HG03558 (cell line): ENCODE measurements around the gene PDRG1.

ENCODE experiments used
- ATAC-seq: cut with Tn5 transposase; IDR thresholded peaks from one replicate; pipeline ENCODE4 v1.9.1; 2021; ENCODE audit warnings: moderate number of reproducible peaks; ENCODE audit not compliant: unreplicated experiment; ENCODE audit errors: extremely low read depth

PDRG1 gene

GRCh38 chr20:31909253-31910070 is 42.4 kb downstream of the PDRG1 start:
- ATAC-seq, result no peak

DNA sequence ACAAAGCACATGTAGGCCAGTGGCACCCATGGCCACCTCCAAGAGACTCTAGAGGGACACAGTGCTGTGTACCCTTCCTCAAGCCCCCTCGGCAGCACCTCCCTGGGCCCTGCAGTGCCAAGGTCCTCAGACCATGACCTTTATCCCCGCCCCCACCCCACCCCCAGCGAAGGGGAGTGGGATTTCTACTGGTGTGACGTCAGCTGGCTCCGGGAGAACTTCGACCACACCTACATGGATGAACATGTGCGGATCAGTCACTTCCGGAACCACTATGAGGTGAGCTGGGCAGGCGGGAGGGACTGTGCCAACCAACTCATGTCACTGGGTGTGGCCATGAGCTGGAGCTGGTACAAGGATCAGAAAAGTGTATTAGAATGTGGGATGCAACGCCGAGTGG is 43.4 kb downstream of the PDRG1 start:
- no peak for ATAC-seq

DNA sequence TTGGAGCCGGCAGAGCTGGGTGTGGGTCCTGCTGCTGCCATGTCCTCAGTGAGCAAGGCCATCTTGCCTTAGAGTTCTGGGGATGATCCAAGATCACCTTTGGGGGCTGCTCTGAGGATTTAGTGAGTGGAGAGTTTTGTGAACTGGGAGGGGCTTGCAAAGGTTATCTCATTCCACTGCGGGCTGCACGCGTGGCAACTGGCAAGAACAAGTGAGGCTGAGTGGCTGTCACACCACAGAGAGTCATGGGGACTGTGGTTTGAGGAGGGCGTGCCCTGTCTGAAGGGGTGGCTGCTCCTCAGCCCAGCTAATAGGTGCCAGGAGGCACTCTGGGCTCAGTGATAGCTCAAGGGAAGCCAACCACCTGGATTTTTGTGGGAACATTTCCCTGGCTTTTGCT is 43.8 kb downstream of the PDRG1 start:
- ATAC-seq, result no peak

GRCh38 chr20:31907046-31907445 is 44.8 kb downstream of the PDRG1 start:
- no peak for ATAC-seq

- no peak for ATAC-seq
These were observed 45.8 kb downstream of the PDRG1 start for GRCh38 chr20:31906001-31906400.

GRCh38 chr20:31903627-31904386 is 48.0 kb downstream of the PDRG1 start:
- no peak for ATAC-seq

DNA sequence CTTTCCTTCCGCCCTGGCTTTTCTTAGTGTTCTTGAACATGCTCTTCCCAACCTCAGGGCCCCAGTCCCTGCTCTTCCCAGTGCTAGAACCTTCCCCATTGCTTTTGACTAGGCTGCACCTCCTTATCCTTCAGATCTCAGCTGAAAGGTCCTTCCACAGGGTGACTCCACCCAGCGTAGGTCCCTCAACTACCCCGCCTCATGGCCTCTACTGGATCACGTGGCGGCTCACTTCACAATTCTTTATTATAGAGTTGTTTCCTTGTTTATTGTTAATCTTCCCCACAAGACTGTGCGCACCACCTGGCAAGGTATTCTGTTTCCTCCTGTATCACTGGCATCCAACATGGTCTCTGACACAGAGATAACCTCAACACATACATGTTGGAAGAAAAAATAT is 50.2 kb downstream of the PDRG1 start:
- ATAC-seq, result no peak

GRCh38 chr20:31897541-31897940 is 54.3 kb downstream of the PDRG1 start:
- no peak for ATAC-seq

- ATAC-seq, result no peak
These were observed 55.8 kb downstream of the PDRG1 start for GRCh38 chr20:31896049-31896448.

DNA sequence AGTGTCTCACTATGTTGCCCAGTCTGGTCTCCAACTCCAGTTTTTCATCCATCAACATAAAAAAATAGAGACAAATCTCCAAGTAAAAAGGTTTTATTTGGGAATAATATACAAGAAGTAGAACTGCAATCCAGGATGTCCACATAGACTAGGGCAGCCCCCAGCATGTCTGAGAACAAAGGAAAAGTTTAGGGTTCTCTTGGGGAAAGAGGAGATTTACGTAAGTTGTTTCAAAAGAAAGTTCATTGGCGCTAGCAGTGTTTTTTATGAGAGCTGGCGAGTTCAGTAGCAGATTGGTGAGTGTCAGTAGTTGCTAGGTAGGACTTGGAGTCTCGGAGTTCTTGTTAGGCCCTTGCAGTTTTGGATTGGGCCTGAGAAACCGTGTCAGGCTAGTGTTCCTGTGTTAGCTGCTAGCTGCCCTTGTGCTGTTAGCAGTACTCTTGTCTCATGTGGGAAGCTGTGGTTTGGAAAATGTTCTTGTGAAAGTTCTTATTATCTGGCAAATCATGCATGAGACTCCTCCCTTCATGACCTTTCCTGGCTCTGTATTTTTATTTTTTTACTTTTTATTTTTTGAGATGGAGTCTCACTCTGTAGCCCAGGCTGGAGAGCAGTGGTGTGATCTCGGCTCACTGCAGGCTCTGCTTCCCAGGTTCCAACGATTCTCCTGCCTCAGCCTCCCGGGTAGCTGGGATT is 56.7 kb downstream of the PDRG1 start:
- ATAC-seq, result peak; percentile 91
